Prostate gland (tissue), 2 donors: ENCODE data around the gene MRFAP1.

Source experiments
- CTCF ChIP-seq, 4 experiments: fragments of 200-600 bp in 2 of 4; fragments of 450-650 bp in 2 of 4; sonication (generic) in 2 of 4; IDR thresholded peaks; 1 replicate in 3 of 4; 2 replicates in 1 of 4; pipeline ENCODE4 v1.5.1; 2016 to 2019; ENCODE audit warnings: antibody characterized with exemption in 4 of 4, mild to moderate bottlenecking in 2 of 4, moderate library complexity in 2 of 4
- POLR2A ChIP-seq: fragments of 450-650 bp; IDR thresholded peaks from one replicate; pipeline ENCODE4 v1.6.1; 2016; ENCODE audit warnings: antibody characterized with exemption, mild to moderate bottlenecking
- POLR2AphosphoS5 ChIP-seq: sonication (generic); formaldehyde crosslinking; IDR thresholded peaks from one replicate; pipeline ENCODE4 v1.6.1; 2017; ENCODE audit warnings: antibody characterized with exemption

- TF ChIP-seq CTCF (IDR thresholded peaks at IDR 0.05) (no peak), POLR2AphosphoS5 (no peak), POLR2A (no peak)
Measured at GRCh38 chr4:6618386-6619115, 21.9 kb upstream of the MRFAP1 start.
